M059J (cell line): ENCODE results near the gene MAP3K15. TPM values are rescaled to one million over a fixed set of nuclear protein-coding genes. Genes with fewer than 3 reads are reported as not detected.

Experiments used
- DNase-seq: peaks from one replicate; pipeline ENCODE4 v3.0.0-alpha.2; 2012; ENCODE audit warnings: low read depth
- total RNA-seq: library from RNA; depleted of rRNA; stranded (reverse); fragments of >200 nt; shearing (Covaris generic); gene quantifications from 2 replicates; pipeline ENCODE4 v1.2.3, GENCODE V29; 2014; rRNA removed

MAP3K15 gene
- not detected in 2 replicates for total RNA-seq

- DNase-seq, result peak; percentile 32
Observed at GRCh38 chrX:19514791-19515614, at the start of gene MAP3K15. MAP3K15 (minus strand) TSS chrX:19515508; CDS start chrX:19515261, 247 bp downstream.

DNA sequence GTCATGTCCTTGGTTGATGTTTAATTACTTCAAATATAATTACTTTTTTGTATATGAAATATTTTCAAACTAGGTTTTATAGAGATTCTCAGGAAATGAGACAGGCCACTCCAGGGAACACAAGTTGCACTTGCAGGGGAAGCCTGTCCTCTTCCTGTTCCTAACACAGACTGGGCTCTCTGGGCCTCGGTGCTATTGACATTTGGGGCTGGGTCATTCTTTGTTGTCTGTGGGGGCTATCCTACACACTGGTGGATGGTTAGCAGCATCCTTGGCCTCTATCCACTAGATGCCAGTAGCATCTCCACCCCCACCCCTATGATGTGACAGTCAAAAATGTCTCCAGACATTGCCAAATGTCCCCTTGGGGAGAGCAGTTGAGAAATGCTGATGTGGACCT, 49.3 kb upstream of the MAP3K15 start:
- no peak for DNase-seq

GRCh38 chrX:19563746-19564145, 48.4 kb upstream of the MAP3K15 start:
- no peak for DNase-seq

GRCh38 chrX:19563327-19563726, 48.0 kb upstream of the MAP3K15 start:
- DNase-seq, result no peak

DNA sequence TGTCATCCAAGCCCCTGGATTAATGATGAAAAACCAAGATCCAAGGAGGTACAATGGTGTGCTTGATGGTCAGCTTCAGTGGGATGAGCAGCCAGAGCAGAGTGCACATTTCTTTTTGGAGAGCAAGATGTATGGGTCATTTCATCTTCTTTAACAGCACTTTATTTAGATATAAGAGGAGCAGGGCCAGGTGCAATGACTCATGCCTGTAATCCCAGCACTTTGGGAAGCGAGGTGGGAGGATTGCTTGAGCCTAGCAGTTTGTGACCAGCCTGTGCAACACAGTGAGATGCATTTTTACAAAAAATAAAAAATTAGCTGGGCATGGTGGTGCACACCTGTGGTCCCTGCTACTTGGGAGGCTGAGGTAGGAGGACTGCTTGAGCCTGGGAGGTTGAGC, 45.3 kb upstream of the MAP3K15 start:
- DNase-seq, result no peak

GRCh38 chrX:19557822-19558221, 42.5 kb upstream of the MAP3K15 start:
- DNase-seq, result no peak

DNA sequence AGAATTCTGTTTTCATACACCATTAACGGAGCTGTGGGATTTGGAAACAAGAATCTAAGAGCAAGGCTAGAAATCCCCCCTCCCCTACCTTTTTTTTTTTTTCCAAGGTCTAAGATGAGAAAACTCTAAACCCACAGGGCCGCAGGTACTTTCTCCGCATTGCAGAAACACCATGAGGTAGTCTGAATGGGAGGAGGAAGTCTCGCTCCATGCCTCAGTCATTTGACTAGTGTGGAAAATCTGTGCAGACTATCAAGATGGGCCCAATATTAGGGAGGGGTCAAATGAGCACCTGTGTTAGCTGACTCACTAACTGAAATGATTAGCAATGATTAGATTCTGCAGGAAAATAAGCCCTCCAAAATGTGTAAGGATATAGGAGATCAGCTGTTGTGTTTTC, 40.9 kb upstream of the MAP3K15 start:
- DNase-seq, result no peak

DNA sequence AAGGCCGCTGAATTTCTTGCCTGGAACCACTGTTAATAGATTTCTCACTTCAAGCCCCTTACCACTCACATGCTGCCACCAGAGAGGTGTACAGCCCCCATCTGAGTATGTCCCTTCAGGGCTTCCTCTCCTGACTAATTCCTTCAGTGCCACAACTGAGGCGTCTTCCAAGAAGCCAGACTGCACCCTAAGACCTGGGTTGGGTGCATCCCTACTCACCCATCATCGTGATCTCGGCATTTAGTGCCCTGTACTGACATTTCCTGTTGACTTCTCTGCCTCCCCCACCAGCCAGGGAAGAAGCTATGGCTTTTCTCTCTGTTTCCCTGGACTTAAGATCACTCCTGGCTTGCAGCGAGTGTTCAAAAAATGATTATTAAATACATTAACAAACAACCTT, 40.4 kb upstream of the MAP3K15 start:
- DNase-seq, result peak; percentile 7

GRCh38 chrX:19555236-19555635, 39.9 kb upstream of the MAP3K15 start:
- no peak for DNase-seq

GRCh38 chrX:19554786-19555185, 39.5 kb upstream of the MAP3K15 start:
- peak; percentile 91 for DNase-seq

- no peak for DNase-seq
Observed at GRCh38 chrX:19552793-19553192, 37.5 kb upstream of the MAP3K15 start.

GRCh38 chrX:19549838-19550237, 34.5 kb upstream of the MAP3K15 start:
- no peak for DNase-seq

GRCh38 chrX:19548934-19549333, 33.6 kb upstream of the MAP3K15 start:
- no peak for DNase-seq

- DNase-seq, result no peak
Observed at GRCh38 chrX:19548279-19548678, 33.0 kb upstream of the MAP3K15 start.

DNA sequence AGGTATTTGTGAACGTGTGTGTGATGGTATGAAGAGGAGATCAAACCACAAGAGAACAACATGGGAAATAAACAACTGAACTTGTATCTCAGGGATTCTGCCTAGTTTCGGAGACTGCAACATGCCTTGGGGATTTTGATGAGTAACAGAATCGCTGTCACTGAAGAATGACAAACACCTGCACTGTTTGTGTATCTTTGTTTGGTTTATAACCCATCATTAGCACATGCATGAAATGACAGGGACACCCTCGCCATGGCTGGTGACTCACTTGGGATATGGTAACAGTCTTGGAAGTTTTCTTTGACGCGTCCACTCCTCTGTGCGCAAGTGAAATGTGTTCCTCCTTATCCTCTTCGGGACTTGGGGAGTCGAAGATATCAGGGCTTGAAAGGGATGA, 30.3 kb upstream of the MAP3K15 start:
- DNase-seq, result peak; percentile 9

GRCh38 chrX:19544693-19545305, 29.5 kb upstream of the MAP3K15 start:
- DNase-seq, result peak; percentile 60

DNA sequence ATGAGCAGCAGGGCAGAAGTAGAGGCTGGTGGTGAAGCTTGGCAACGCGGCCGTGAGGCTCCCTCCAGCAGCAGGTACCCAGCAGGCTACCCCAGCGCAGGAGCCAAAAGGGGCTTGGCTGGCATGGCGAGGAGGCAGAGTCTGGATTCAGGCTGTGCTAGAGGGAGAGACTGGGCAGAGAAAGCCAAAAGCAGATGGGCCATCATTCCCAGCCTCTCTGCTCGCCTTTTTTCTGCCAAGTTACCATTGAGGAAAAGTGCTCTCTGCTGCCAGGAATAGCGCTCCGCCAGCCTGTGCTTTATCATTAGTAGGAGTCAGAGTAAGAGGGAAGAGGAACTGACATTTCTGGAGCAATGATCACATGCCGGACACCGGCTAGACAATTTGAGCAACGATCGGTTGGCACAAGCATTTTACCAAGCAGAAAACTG, 28.7 kb upstream of the MAP3K15 start:
- DNase-seq, result no peak

GRCh38 chrX:19543020-19543715, 27.9 kb upstream of the MAP3K15 start:
- no peak for DNase-seq

DNA sequence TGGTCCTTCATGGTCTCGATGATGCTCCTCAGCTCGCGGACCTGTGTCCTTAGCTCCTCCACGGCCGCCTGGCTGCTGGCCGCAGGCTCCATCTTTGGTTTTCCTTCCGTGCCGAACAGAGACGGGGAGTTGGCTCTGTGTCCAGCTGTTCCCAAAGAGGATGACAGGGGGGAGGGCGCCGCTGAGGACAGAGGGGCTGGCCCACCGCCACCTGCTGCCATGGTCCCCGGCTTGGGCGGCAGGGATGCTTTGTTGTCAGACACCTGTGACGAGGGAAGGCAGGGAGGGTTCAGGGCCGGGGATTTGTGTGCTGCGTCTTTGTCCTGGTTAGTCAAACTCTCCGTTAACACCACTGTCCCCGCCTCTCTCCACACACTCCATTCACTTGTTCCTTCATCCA, 26.6 kb upstream of the MAP3K15 start:
- no peak for DNase-seq

DNA sequence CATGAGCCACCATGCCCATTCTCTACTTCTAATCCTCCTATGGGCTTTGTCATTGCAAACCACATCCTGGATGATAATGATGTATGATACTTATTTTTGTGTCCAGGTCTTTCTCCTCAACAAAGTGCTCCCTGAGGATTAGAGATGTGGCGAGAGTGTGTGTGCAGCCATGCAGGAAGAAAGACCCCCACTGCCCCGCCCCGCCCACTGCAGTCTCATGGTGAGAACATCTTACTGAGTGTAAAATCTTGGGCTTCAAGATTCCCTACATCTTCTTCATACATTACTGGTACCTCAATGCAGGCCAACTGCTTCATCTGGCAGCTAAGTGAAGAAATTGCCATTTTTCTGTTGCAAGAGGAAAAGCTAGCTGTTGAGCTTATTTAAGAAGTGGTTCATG, 25.9 kb upstream of the MAP3K15 start:
- DNase-seq, result no peak

GRCh38 chrX:19540076-19540475, 24.8 kb upstream of the MAP3K15 start:
- no peak for DNase-seq

DNA sequence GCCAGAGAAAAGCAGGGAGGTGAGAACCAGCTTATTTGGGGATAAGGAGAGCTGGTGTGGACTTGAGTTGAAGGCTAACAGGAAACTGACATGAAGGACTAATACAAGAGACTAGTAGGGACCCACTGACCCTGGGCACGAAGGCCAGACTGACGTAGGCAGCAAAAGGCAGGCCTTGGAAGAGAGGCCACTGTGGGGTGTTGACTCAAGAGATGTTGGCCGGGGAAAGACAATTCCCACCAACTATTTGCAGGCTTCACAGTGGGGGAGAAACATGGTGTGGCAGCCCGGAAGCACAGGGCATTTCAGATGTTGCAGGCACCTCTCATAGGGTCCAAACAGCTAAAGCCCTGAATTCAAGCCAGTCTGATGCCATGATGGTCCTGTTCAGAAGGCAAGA, 24.4 kb upstream of the MAP3K15 start:
- DNase-seq, result no peak

DNA sequence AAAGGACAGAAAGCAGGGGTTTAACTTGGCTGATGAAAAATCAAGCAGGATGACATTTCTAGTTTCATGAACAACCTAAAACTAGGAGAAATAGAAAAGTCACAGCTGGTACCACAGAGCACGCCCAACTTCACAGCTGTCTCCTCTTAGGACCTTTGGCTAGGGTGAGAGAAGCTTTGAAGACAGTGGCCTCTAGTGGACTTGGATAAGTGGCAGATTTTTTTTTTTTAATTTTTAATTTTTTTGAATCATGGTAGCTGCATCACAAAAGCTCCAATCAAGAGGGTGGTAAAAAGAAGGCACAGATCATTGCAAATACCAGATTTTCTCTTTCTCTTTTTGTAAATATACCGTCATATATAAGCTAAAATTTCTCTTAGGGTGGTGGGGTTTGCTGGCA, 20.2 kb upstream of the MAP3K15 start:
- peak; percentile 29 for DNase-seq
